SIG-M5 treated with dmso at 0.1 percent for 504 hours (cell line): Measurements from ENCODE around the gene CALML3.

Experiments used
- DNase-seq: peaks from one replicate; lab custom pipeline; 2025; ENCODE audit not compliant: unreplicated experiment; lab: John Stamatoyannopoulos, UW

CALML3 gene

GRCh38 chr10:5538446-5538845, 13.7 kb downstream of the CALML3 start:
- no peak for DNase-seq

- DNase-seq = no peak
These were observed 14.3 kb downstream of the CALML3 start for GRCh38 chr10:5538892-5539651.

- DNase-seq = no peak
These were observed 15.3 kb downstream of the CALML3 start for GRCh38 chr10:5540080-5540479.

GRCh38 chr10:5540891-5541290, 16.1 kb downstream of the CALML3 start:
- DNase-seq = no peak

- DNase-seq = no peak
These were observed 17.3 kb downstream of the CALML3 start for GRCh38 chr10:5542100-5542499.

- DNase-seq = no peak
These were observed 18.9 kb downstream of the CALML3 start for GRCh38 chr10:5543623-5544022.

- DNase-seq = peak; percentile 71
These were observed 19.6 kb downstream of the CALML3 start for GRCh38 chr10:5544216-5544805.

- no peak for DNase-seq
These were observed 20.2 kb downstream of the CALML3 start for GRCh38 chr10:5545011-5545410.

- DNase-seq = no peak
These were observed 20.6 kb downstream of the CALML3 start for GRCh38 chr10:5545426-5545777.

GRCh38 chr10:5545778-5546710, 21.3 kb downstream of the CALML3 start:
- no peak for DNase-seq

GRCh38 chr10:5546891-5547680, 22.3 kb downstream of the CALML3 start:
- peak; percentile 50 for DNase-seq

GRCh38 chr10:5547681-5547930, 22.8 kb downstream of the CALML3 start:
- DNase-seq = no peak

- peak; percentile 45 for DNase-seq
These were observed 23.3 kb downstream of the CALML3 start for GRCh38 chr10:5547931-5548660.

GRCh38 chr10:5549462-5550249, 24.9 kb downstream of the CALML3 start:
- DNase-seq = no peak

- no peak for DNase-seq
These were observed 25.4 kb downstream of the CALML3 start for GRCh38 chr10:5550250-5550545.

- DNase-seq = no peak
These were observed 26.1 kb downstream of the CALML3 start for GRCh38 chr10:5550621-5551530.

GRCh38 chr10:5551531-5552375, 27.0 kb downstream of the CALML3 start:
- DNase-seq = no peak
